Hematopoietic multipotent progenitor cell treated with erythropoietin and hydrocortisone succinate and interleukin-3 and kit ligand, for 8 days (in vitro differentiated cells): ENCODE measurements around the gene STK10.
A peak's percentile ranks its signal among the peaks of the same experiment; 100 is the strongest.

Source experiments
- DNase-seq: peaks from one replicate; pipeline ENCODE4 v3.0.0-alpha.2; 2015

Gene STK10

DNA sequence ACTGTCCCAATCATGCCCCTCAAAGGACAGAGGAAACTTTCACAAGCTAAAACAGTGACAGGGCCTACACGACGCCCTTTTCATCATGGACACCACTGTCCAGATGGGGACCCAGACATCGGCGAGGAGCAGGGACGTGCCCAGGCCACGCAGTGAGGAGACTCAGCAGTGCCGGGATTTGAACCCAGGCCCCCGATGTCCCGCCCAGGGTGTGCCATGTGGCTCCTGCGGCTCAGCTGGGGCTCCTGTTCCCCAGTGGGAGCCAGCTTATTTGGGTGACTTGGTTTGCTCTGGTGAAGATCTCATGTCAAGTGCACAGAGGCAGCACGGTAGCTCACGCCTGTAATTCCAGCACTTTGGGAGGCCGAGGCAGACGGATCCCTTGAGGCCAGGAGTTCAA is 82.2 kb downstream of the STK10 start:
- DNase-seq = no peak

DNA sequence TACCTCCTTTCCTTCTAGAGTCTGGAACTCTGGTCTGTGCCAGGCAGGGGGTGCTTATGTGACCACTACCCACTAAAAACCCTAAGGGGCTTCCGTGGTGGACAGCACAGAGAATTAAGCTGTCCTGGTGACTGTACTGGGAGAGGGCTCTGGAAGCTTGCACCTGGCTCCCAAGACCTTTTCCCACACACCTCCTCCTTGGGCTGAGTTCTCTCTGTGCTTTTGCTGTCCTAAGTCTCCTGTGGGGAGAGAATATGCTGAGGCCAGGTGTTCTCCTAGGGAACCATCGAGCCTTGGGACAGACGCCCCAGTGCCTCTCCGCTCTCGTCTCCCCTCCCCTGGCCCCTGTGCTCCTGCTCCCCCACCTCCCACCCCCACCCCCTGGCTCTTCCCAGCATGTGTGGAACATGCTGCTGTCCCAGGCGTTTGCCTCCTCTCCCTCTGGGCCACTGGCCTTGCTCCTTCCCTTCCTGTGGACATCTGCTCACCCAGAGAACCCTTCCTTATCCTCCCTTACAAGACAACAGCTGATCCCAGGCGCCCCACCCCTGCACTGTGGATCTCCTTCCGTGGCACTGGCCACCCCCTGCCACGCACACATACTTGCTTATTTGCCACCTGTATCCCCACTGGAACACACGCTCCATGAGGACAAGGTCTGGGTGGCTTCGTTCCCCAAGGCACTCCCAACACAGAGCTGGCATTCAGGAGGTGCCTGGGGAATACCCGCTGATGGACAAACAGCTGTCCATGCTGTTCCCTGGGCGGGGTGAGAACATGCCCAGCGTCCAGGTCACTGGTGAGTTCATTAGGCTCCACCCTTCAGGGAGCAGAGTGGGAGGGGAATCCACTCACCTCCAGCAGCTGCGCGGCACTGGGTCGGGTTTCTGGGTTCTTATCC is 83.0 kb downstream of the STK10 start:
- no peak for DNase-seq

DNA sequence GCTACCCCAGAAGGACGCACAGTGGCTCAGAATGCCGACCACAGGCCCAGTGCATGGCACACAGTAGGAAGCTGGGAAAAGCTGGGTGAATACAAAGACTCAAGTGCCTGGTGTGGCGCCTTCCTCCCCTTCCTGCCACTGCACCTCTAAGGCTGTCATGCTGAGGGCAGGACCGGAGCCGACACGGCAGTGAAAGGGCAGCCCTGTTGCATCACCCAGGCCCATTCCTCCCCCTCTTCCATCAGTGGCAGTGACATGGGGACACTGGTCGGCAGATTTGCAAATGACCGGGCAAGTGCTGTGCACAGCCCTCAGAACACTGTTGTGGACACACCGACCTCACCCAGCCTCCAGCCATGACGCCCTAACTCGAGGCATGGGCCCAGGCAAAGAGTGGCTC is 84.0 kb downstream of the STK10 start:
- no peak for DNase-seq

DNA sequence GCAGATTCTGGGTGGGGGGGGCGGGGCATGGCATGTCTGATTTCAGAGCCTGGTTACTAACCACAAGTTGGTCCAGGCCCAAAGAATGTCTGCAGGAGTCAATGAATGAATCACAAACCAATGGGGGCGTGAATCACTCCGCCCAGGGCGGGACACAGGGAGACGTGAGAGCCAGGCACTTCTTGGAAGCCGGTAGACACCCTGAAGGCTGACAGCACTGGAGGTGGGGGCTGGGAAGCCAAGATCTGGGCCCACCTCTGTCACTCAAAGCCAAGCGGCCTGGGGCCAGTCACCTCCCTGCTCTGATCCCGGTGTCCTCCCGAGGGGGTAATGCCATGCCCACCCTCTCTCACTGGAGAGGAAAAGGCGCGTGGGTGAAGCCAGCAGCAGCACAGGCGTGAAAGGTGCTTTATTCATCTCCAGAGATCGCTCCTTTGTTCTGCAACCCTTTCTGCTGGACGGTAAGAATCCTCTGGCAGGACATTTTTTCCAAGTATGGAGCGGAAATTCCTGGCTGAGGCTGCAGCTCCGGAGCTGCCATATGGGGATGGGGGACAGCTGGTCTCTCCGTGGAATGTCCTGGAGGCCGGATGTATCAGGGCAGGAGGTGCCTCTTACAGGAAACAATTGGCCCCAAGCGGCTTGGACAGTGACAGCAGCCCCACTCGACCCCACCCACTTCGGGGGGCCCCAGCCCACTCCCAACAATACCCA is 85.0 kb downstream of the STK10 start:
- DNase-seq = peak; percentile 86

DNA sequence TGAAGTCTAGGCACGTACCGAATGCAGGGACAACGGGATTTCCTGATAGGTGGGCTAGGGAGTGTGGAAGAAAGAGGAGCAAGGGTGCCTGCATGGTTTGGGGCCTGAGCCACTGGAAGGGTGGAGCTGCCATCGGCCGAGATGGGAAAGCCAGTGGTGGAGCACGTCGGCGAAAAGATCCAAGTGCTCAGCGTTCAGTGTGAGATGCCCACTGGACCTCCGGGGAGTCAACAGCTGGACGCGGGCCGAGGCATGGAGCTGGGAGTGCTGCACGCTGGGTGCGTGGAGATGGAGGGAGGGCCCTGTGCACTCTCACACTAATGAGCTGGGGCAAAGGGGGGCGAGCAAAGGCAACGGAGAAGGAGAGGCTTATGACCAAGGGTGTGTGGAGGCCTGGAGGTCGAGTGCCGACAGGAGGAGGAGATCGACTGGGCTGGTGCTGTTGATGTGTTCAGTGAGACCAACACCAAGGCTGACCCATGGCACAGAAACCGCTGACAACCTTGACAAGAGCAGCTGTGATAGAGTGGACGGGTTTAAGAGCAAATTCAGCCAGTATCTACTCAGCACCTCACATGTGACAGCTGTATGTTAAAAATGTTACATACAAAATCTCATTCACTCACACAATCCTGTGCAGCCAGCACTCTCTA is 85.7 kb downstream of the STK10 start:
- DNase-seq = no peak

DNA sequence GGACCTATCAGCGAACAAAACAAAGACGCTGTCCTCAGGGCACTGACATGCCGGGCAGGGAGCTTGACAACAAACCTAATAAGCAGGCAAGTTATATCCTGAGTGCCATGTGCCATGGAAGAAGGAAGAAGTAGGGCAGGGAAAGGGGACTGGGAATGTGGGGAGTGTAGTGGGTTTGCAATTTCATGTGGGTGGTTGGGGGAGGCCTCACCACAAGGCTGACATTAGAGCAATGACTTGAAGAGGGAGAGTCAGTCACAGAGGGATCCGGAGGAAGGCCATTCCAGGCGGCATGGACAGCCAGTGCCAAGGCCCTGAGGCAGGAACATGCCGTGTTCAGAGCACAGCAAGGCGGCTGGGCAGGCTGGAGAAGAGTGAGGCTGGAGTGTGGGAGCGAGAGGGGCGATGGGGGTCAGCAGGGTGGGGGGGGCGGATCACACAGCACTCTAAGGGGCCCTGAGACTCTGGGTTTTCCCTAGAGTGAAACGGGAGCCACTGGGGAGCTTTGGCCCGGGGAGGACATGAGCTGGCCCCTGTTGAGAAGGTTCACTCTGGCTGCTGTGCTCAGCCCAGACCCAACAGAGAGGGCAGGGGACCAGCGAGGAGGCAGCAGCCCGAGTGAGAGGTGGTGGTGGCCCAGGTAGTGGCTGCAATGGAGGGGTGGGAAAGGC is 86.3 kb downstream of the STK10 start:
- no peak for DNase-seq

DNA sequence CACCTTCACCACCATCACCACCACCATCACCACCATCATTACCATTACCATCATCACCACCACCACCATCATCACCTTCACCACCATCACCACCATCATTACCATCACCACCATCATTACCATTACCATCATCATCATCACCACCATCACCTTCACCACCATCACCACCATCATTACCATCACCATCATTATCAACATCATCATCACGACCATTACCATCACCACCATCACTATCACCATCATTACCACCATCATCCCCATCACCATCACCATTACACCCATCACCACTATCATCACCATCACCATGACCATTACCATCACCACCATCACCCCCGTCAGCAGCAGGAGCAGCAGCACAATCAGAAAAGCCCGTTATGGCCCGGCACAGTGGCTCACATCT is 89.1 kb downstream of the STK10 start:
- no peak for DNase-seq

DNA sequence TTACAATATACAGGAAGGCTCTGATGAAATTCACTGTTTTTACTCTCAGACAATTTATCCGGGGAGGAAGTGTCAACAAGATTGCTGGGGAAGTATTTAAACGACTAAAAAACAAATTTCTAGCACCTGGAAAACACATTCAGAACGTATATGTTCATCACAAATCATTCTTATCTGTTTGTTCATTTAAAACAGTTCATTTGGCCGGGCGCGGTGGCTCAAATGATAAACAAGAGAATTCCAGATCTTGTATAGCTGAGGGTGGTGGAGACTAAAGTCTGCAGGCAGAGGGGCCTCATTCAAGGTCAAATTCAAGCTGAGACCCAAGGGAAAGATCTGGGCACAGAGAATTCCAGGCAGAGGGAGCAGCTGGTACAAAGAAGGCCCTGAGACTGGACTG is 90.0 kb downstream of the STK10 start:
- DNase-seq = no peak

DNA sequence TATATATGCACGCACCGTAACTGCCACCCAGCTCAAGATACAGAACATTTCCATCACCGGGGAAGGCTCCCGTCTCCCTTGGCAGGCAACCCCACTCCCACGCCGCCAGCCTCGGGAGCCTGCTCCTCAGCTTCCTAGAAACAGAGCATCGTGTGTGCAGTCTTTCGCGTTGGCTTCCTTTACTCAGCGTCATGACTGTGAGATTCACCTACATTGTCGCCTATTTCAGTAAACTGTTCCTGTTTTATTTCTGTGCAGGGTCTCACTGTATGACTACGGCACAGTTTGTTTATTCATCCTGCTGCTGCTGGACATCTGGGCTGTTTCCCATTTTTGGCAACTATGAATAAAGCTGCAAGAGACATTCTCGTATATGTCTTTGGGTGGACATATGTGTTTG is 90.7 kb downstream of the STK10 start:
- no peak for DNase-seq

DNA sequence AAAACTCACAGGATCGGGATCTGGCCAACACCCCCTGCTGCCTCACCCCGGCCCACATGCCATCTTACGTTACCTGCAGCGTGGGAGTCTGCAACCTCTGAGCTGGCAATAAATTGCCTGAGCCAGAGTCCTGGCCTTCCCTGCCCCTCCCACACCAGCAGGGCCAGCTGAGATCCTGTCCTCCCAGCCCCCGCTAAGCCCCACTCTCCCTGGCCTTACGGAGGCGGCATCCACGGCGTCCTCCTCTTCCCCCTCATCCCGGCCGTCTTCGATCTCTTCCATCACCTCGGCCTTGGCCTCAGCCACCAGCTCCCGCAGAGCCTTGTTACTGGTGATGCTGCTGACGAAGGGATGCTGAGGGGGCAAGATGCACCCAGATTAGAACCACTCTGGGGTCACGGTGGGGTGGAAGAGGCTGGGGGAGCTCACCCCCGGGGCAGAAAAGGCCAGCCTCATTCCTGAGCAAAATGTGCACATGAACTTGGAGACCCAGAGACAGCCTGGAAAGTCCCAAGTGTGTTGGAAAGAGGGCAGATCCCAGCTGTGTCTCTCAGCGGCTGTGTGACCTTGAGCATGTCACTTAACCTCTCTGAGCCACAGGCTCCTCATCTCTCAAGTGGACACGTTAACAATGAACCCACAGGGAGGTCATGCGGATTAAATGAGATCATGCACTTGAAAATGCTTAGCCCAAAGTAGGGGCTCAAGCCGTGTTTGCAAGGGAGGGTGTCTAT is 91.7 kb downstream of the STK10 start:
- DNase-seq = no peak

DNA sequence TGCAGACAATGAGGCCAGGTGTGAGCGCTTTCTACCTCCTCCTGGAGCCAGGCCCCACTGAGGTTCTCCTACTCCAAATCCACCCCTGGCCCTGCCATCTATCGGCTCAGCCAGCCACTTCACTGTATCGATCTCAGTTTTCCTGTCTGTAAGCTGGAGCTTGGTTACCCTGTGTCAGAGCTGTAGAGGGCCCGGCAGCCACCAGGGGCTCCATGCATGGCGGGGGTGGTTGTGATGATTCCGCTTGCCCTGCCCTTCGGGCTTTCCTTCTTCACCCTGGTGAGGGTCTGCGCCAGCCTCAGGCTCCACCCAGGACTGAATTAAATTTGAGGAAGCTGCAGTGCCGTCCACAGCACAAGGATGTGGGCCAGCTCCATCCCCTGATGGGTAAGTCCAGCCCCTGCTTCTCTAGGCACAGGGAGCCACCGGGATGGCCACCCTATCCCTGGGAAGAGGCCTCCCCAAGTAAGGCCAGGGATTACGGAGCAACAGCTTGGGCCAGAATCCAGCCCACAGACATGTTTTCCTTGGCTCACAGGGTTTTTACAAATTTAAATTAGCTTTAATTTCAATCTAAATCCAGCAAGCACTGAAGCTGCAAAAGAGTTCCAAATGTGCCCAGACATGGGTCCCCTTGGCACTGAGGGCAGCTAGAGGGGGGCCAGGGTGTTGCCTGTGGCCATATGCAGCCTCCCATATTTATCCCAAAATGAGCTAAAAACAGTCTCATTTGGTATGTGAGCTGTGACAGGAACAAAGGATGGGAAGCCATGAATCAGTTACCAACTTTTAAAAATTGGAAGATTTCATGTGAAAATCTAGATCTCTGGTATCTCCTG is 92.4 kb downstream of the STK10 start:
- no peak for DNase-seq

DNA sequence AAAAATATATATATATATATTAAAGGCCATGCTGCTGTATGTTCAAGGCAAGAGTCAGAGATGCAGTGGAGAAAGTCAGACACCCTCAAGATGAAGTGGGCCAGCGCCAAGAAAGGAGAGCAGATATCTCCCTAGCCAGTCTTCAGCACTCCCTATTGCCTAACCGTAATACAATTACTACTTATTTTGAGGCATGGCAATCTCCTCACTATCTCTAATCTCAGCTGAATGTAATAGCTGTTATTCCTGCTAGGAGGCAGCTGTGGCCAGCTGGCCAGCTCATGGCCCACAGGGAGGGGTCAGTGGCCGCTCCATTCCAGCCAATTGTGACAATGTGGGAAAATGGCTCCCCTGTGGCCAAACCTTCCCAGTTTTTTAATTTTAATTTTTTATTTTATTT is 94.1 kb downstream of the STK10 start:
- DNase-seq = no peak

DNA sequence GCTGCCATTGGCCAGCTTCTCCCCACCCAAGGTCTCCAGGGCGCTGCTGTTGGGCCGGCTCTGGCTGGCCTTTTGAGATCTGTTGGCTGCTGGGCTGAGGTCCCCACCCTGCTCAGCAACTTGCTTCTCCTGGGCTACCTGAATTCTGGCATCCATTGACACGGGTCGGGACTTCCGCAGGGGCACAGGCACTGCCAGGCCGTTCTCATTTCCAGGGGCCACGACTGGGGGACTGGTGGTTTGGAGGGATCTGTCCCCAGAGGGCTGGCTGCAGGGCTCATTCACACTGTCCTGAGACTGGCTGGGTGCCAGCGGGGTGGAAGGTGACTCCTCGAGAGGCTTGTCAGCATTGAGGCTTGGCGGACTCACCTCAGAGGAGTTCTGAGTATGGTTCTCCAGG is 94.5 kb downstream of the STK10 start:
- DNase-seq = no peak

DNA sequence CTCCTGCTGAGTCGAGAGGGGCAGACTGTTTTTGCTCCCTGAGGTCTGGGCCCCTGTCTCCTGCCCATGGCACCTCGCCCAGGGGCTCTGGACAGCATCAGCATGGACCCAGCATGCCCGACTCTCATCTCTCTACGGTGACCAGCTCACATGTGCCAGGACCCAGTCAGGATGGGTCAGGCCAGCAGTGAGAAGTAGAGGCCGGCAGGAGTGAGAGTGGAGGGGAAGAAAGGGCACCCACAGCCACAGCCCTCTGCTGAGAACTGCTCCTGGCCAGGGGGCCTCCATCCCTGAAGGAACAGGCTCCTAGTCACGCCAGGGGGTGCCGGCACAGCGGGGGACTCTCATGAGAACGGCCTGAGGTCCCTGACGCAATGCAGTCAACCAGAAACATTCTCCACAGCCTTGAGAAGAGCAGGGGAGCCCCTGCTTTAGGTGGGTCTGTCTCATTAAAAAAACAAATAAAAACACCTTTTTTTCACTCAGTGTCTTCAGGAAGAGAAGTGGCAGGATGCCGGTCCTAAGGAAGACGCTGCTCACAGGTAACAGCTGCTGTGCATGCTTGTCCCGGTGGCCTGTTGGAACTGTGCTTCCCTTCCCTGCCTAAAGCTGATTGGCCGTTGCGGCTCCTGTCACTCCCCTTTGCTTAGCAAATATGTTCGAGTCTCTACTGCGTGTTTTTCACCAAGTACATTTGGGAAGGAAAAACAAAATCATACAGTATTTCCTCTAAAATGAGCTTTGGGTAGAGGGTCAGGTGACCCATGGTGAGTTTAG is 95.9 kb downstream of the STK10 start:
- DNase-seq = no peak

DNA sequence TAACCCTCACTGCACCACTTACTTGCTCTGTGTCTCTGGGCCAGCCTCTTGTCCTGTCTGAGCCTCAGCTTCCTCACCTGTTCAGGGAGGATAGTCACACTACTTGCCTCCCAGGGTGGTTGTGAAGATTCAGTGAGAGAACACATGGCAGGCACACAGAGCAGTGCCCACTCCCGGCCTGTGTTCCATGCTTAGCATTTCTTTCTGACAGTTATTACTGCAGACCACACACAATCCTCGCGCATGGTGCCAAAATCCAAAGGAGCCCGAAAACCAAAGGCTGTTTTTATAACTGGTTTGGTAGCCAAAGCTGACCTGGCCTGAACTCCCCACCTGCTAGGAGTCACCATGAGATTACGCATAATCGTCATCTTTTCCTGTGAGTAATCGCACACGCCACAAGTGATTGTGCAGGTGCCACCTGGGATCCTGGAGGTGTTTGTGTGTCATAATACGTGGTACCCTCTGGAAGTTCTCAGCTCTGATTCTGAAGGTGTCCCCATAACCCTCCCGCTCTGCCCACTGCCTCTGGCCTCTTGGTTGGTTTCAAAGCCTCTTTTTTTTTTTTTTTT is 97.0 kb downstream of the STK10 start:
- no peak for DNase-seq

DNA sequence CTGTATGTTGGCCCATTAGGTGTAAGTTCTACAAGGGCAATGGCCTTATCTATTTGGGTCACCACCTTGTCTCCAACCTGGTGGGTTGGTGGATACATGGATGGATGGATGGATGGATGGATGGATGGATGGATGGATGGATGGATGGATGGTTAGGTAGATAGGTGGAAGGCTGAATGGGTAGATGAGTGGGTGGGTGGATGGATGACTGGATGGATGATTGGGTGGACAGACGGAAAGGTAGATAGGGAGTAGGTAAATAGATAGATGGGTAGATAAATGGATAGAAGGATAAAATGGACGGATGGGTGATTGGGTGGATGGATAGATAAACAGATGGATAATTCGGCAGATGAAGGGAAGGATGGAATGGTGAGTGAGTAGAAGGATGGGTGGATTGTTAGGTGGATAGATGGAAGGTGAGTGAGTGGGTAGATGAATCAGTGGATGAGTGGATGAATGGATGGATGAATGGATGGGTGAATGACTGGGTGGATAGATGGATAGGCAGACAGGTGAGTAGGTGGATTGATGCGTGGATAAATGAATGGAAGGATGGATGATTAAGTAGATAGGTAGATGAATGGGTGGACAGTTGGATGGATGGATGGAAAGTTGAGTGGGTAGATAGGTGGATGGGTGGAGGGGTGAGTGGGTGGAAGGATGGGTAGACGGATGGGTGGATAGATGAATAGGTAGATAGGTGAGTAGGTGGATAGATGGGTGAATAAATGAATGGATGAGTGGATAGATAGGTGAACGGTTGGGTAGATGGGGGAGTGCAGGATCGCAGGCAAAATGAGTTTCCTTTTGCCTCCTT is 98.5 kb downstream of the STK10 start:
- DNase-seq = no peak

DNA sequence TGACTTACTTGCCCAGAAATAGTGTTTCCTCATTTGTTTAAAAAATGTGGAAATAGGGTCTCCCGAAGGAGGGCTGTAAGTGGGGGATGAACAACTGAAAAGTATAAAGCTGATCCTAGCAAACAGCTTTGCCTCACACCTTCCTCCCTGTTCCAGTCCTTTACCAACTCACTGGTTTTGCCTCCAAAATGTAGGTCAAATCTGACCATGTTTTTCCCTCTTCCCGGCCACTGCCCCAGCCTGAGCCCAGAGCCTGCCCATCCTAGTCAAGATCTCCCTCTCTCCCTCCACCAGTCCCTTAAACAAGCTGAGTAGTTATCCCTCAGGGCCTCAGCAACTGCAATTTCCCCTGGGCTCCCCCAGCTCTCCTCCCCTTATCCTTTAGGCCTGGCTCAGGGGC is 99.2 kb downstream of the STK10 start:
- DNase-seq = no peak

DNA sequence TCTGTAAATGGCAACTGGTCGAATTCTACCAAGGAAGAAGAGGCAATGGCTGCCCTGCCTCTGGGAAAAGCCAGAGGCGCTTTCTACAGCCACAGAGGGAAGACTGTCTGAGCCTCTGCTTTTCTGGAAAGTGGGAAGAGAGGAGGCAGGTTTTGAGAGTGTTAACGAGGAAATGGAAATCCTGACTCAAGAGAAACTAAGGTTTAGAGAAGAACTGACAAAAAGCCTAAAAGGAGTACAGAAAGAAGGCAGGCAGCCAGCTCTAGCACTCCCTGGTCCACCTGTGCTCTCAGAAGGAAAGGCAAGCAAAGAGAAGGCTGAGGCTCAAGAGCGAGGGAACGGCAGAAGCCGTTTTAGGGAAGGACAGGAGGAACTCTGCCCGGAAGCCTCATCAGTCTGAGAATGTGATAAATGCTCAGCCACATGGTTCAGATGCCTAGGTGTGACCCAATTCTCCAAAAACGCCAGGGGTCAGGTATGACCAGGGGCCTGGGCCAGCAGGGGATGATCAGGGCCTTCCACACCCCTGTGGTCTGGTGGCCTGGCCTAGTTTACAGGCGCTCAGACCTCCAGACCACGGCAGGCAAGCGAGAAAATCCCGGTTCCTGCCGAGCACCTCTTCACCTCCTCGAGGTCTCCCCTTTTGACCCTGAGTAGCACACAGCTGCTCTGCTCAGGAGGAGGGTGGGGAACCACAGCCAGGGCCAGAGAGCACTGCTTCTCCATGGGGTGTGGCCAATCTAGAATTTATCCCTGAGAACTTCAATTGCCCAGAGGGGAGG is 101.6 kb downstream of the STK10 start:
- no peak for DNase-seq

DNA sequence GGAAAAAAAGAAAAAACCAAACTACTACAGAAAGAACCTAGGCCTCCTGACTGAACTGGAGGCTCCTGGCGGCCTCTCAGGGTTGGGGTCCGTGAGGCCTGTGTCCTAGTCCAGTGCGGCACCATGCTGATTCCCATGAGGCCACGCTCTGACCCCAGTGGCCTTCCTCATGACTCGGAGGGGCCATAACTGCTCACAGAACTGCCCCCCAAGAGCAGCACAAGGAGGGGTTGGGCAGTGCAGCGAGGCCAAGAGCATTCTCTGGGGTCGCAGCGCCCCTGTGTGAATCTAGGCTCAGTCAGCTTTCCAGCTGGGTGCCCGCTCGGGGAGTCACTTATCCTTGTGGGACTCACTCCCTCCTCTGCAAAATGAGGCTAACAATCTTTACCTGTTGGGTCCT is 102.3 kb downstream of the STK10 start:
- no peak for DNase-seq
